D721Med (cell line): ENCODE results near the gene S1PR2.
A peak's percentile ranks its signal among the peaks of the same experiment; 100 is the strongest.

Experiments used
- DNase-seq: peaks from one replicate; pipeline ENCODE4 v3.0.0; 2011; ENCODE audit warnings: low spot score; ENCODE audit not compliant: insufficient read length
- FAIRE-seq: peaks from 2 replicates; lab custom pipeline; 2011; peaks lifted over from hg19 to GRCh38; lab: Jason Lieb, UNC
- TF ChIP-seq, protein P1 (sequence below): IDR thresholded peaks from 2 replicates; pipeline ENCODE4 v1.5.1; 2012; ENCODE audit warnings: mild to moderate bottlenecking, control low read depth; ENCODE audit not compliant: insufficient read depth; ENCODE audit errors: missing control alignments

Gene S1PR2, protein sequence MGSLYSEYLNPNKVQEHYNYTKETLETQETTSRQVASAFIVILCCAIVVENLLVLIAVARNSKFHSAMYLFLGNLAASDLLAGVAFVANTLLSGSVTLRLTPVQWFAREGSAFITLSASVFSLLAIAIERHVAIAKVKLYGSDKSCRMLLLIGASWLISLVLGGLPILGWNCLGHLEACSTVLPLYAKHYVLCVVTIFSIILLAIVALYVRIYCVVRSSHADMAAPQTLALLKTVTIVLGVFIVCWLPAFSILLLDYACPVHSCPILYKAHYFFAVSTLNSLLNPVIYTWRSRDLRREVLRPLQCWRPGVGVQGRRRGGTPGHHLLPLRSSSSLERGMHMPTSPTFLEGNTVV

DNA sequence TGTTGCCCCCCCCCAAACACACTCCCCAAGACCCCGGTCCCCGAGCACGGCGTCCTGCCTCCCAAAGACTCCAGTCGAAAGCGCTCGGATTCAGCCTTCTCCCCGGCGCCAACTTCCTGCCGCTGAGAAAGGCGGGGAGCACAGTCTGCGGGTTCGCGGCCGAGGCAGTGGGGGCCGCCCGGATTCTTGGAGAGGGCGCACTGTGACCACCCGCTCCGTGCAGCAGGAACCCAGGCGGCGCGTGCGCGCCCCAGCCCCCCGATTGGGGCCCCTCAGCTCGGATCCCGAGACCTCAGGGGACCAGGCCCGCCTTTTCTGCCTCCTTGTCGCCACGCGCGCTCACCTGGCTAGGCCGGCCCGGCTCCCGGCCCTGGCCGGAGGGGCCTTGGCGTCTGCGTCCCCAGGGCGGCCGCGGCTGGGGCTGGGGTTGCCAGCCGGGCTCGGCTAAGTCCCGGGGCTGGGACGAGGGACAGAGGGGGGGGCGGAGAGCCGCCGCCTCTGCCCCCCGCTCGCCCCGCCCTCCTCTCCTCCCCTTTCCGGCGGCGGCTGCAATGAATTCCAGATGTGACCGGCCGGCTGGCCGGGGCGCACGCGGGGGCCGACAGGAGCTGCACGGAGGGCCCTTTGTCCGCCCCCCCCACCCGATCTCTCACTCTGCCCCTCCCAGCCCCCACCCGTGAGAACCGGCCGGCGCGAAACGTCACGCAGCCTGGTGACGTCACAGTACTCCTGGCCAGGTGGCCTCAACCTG is at the start of gene S1PR2:
TSS of gene S1PR2 (minus strand) at position 471 of the 751 bp plus-strand sequence. CDS start 6,426 bp downstream, outside the sequence.
- TF ChIP-seq, protein P1, sequence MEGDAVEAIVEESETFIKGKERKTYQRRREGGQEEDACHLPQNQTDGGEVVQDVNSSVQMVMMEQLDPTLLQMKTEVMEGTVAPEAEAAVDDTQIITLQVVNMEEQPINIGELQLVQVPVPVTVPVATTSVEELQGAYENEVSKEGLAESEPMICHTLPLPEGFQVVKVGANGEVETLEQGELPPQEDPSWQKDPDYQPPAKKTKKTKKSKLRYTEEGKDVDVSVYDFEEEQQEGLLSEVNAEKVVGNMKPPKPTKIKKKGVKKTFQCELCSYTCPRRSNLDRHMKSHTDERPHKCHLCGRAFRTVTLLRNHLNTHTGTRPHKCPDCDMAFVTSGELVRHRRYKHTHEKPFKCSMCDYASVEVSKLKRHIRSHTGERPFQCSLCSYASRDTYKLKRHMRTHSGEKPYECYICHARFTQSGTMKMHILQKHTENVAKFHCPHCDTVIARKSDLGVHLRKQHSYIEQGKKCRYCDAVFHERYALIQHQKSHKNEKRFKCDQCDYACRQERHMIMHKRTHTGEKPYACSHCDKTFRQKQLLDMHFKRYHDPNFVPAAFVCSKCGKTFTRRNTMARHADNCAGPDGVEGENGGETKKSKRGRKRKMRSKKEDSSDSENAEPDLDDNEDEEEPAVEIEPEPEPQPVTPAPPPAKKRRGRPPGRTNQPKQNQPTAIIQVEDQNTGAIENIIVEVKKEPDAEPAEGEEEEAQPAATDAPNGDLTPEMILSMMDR: no peak
- FAIRE-seq (no peak), DNase-seq (peak; percentile 69)

DNA sequence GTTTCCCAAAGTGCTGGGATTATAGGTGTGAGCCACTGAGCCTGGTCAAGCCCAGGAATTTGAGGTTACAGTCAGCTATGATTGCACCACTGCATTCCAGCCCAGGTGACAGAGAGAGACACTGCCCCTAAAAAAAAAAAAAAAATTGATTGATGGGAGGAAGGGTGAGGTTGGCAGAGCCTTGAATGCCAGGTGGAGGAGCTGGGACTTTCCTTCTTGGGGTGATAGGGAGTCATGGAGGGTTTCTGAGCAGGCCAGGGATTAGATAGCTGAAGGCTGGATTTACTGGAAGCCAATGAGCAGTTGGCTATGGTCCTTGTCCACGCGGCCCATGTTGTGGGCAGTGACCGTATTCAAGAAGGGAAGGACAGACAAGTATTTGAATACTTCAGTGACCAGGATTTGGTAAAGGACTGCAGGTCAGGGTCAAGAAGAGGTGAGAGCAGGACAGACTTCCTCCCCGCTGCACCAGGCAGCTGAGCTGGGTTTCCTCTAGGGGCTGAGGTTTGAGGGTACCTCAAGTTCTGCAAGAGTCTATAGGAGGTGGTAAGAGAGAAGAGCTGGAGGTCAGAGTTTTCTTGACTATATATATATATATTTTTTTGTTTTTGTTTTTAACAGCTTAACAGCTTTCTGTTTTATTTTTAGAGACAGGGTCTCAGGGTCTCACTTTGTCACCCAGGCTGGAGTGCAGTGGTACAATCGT is 48.8 kb upstream of the S1PR2 start:
- FAIRE-seq (no peak), DNase-seq (no peak)

DNA sequence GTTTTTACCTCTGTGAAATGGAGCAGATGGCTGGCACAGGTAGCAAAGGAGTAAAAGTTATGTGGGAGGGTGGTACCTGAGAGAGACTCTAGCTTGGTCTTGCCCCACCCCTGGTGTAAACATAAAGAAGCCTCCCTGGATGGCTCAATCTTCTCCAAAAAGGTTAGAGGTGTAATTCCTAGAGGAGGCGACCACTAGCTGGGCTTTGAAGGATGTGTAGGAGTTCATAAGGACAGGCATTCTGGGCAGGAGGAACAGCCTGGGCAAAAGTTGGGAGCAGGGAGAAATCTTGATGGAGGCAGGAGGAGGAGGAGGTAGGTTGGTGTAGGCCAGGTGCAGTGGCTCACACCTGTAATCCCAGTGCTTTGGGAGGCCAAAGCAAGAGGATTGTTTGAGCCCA is 47.8 kb upstream of the S1PR2 start:
- FAIRE-seq (no peak), DNase-seq (no peak)
- TF ChIP-seq, protein P1: no peak

More for the DNA sequence above, 48.8 kb upstream of the S1PR2 start:
- TF ChIP-seq, protein P1: no peak

DNA sequence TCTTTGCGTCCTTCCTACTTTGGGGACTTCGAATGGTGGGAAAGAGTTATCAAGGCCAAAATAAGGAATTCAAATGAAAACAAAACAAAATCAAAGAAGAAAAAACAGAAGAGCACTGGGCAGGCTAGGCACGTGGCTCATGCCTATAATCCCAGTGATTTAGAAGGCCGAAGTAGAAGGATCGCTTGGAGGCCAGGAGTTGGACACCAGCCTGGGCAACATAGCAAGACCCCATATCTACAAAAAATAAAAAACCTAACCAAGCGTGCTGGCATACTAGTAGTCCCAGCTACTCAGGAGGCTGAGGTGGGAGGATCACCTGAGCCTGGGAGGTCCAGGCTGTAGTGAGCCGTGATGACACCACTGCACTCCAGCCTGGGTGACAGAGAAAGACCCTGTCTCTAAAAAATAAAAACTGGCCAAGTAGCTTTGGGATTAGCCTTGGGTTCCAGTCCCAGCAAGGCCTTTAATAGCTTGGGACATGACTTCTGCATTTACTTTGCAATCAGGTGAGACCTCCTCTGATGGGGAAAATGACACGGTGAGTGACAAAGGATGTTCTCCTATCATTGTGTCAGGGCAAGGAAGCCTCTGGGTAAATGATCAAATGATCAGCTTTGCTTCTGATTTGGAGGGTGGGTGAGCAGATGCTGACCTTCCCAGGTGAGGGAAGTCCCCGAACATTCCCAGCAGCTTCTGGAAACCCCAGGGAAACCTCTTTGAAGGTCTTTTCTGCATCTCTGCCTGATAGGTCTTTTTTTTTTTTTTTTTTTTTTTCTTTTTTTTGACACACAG is 46.9 kb upstream of the S1PR2 start:
- no peak for DNase-seq
- TF ChIP-seq, protein P1: no peak
- FAIRE-seq: no peak

DNA sequence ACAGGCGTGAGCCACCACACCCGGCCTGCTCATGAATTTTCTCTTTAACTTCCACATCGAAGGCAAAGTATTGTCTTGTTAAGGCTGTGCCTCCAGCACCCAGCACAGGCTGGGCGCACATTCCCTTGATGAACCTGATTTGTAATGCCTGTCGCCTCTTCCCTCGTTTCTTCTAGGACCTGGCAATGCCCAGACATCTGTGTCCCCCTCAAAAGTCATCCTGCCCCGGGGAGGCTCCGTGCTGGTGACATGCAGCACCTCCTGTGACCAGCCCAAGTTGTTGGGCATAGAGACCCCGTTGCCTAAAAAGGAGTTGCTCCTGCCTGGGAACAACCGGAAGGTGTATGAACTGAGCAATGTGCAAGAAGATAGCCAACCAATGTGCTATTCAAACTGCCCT is 43.5 kb upstream of the S1PR2 start:
- DNase-seq: no peak
- TF ChIP-seq, protein P1: no peak
- FAIRE-seq: no peak

DNA sequence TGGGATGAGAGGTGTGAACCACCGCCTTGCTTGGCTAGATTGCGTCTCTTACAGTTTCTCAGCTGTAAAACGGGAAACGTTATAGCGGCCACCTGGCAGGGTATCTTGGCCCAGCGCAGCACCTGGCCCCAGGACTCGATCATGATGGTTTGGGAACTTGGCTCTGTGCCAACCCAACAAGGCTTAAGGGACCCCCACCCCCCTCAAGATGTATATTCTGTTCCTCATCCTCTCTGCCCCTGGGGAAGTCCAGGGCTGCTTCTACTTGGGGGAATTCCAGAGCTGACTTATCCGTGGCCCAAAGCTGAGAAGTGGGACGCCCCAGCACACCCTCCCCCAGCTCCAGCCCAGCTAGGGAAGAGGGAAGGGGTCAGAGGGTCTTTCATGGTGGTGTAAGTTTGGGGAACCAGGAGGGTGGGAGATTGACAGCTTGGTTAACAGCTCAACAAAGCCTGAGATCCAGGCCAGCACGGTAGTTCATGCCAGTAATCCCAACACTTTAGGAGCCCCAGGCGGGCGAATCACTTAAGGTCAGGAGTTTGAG is 40.5 kb upstream of the S1PR2 start:
- FAIRE-seq: no peak
- TF ChIP-seq, protein P1: no peak
- no peak for DNase-seq
